HCT116 (cell line): ENCODE measurements around the gene PARVB. TPM values are rescaled to one million over a fixed set of nuclear protein-coding genes. Genes with fewer than 3 reads are reported as not detected.

Experiments used
- ATAC-seq: fragments of 200-7000 bp; cut with Tn5 transposase; 2 replicates; pipeline ENCODE4 v1.9.1; 2020; ENCODE audit warnings: mild to moderate bottlenecking, moderate library complexity
- Bru-seq: library from RNA; stranded (reverse); fragments of 400-500 nt; gene quantifications from one replicate; lab custom pipeline; 2021; lab: Mats Ljungman, UMichigan
- BruChase-seq, 2 experiments: library from RNA; stranded (reverse); fragments of 400-500 nt; gene quantifications; one replicate each; lab custom pipeline; 2021; lab: Mats Ljungman, UMichigan
- BruUV-seq: library from RNA; stranded (reverse); fragments of 400-500 nt; replicated peaks from 2 replicates; lab custom pipeline; 2021; lab: Mats Ljungman, UMichigan
- CTCF ChIA-PET: fragments of 300-600 bp; sonication (Branson Sonifier 250); formaldehyde crosslinking; loops from one replicate; lab custom pipeline; 2021; ENCODE audit warnings: antibody characterized with exemption; lab: Charles Lee
- POLR2A ChIA-PET: fragments of 300-600, 350-600 bp; sonication (Branson Sonifier 250); formaldehyde crosslinking; loops from one replicate; lab custom pipeline; 2021; ENCODE audit warnings: antibody characterized with exemption; lab: Charles Lee
- RAD21 ChIA-PET, 2 experiments: fragments of 300-600 bp; sonication (Branson Sonifier 250); formaldehyde crosslinking; loops; one replicate each; lab custom pipeline; 2023; ENCODE audit warnings: low total read pairs in 2 of 2; ENCODE audit not compliant: uncharacterized antibody in 2 of 2, unreplicated experiment in 2 of 2, low non-redundant PET in 1 of 2; lab: Charles Lee
- DNase-seq: peaks from one replicate; pipeline ENCODE4 v3.0.0-alpha.2; 2010; ENCODE audit warnings: low read depth, low spot score
- H2AFZ ChIP-seq: fragments of 200-600 bp; shearing (Covaris generic), sonication (generic); 2 replicates; pipeline ENCODE4 v1.6.1; 2017; ENCODE audit warnings: low read depth, mixed run types, mixed read lengths, antibody characterized with exemption, low read length; ENCODE audit not compliant: poor library complexity, severe bottlenecking
- H3K27ac ChIP-seq: 2 replicates; pipeline ENCODE4 v1.5.1; 2012; ENCODE audit warnings: low read depth, low read length
- H3K27me3 ChIP-seq: fragments of 200-600 bp; sonication (generic); 2 replicates; pipeline ENCODE4 v1.6.1; 2016; ENCODE audit warnings: mixed run types, low read length, mixed read lengths; ENCODE audit not compliant: insufficient read depth
- H3K36me3 ChIP-seq, 2 experiments: fragments of 200-500 bp in 1 of 2; fragments of 200-600 bp in 1 of 2; sonication (Bioruptor generic) in 1 of 2; sonication (generic) in 1 of 2; 2 replicates each; pipeline versions ENCODE4 v1.5.1 to v1.6.1; 2014 to 2016; ENCODE audit warnings: low read length in 2 of 2, inconsistent platforms in 1 of 2, mixed read lengths in 1 of 2, mixed run types in 1 of 2; ENCODE audit not compliant: insufficient read depth in 2 of 2, control insufficient read depth in 1 of 2
- H3K4me1 ChIP-seq, 2 experiments: fragments of 200-600 bp in 1 of 2; sonication (generic) in 1 of 2; 2 replicates each; pipeline versions ENCODE4 v1.5.1 to v1.6.1; 2012 to 2017; ENCODE audit warnings: low read length in 2 of 2, inconsistent platforms in 1 of 2, mild to moderate bottlenecking in 1 of 2, mixed read lengths in 1 of 2, mixed run types in 1 of 2, moderate library complexity in 1 of 2; ENCODE audit not compliant: insufficient read depth in 2 of 2, control insufficient read depth in 1 of 2
- H3K4me2 ChIP-seq: fragments of 200-600 bp; sonication (generic); 2 replicates; pipeline ENCODE4 v1.6.1; 2017; ENCODE audit warnings: mixed run types, low read length, mixed read lengths
- H3K4me3 ChIP-seq, 2 experiments: fragments of 200-600 bp in 1 of 2; sonication (generic) in 1 of 2; replicated peaks in 1 of 2; 2 replicates each; pipeline ENCODE4 v1.5.1; 2011 to 2016; ENCODE audit warnings: low read length in 2 of 2, control low read depth in 1 of 2, low read depth in 1 of 2, mild to moderate bottlenecking in 1 of 2, mixed read lengths in 1 of 2, mixed run types in 1 of 2
- H3K79me2 ChIP-seq: fragments of 200-600 bp; sonication (generic); 2 replicates; pipeline ENCODE4 v1.6.1; 2017; ENCODE audit warnings: mild to moderate bottlenecking, mixed run types, low read length, moderate library complexity, mixed read lengths; ENCODE audit not compliant: insufficient read depth
- H3K9ac ChIP-seq: fragments of 200-600 bp; sonication (generic); 2 replicates; pipeline ENCODE4 v1.6.1; 2016; ENCODE audit warnings: low read length, mixed read lengths
- H3K9me2 ChIP-seq: fragments of 200-600 bp; sonication (generic), shearing (Covaris generic); 2 replicates; pipeline ENCODE4 v1.6.1; 2017; ENCODE audit warnings: mixed run types, mild to moderate bottlenecking, moderate library complexity; ENCODE audit not compliant: insufficient read depth
- H3K9me3 ChIP-seq, 2 experiments: fragments of 200-500 bp in 1 of 2; fragments of 200-600 bp in 1 of 2; sonication (Bioruptor generic) in 1 of 2; sonication (generic) in 1 of 2; 2 replicates each; pipeline ENCODE4 v1.6.1; 2014 to 2017; ENCODE audit warnings: low read length in 2 of 2, mixed read lengths in 2 of 2, inconsistent platforms in 1 of 2, low read depth in 1 of 2, mild to moderate bottlenecking in 1 of 2, mixed run types in 1 of 2, moderate library complexity in 1 of 2; ENCODE audit not compliant: control insufficient read depth in 1 of 2, insufficient read depth in 1 of 2
- H4K20me1 ChIP-seq: fragments of 200-600 bp; sonication (generic), shearing (Covaris generic); 2 replicates; pipeline ENCODE4 v1.6.1; 2017; ENCODE audit warnings: mixed run types, mild to moderate bottlenecking, moderate library complexity; ENCODE audit not compliant: insufficient read depth
- CBX3 ChIP-seq: IDR thresholded peaks from 2 replicates; pipeline ENCODE4 v1.6.1; 2012; ENCODE audit warnings: low read depth
- CEBPB ChIP-seq: IDR thresholded peaks from 2 replicates; pipeline ENCODE4 v1.6.1; 2012; ENCODE audit warnings: low read depth
- EGR1 ChIP-seq: IDR thresholded peaks from 2 replicates; pipeline ENCODE4 v1.6.1; 2012; ENCODE audit warnings: low read depth
- ELF1 ChIP-seq: IDR thresholded peaks from 2 replicates; pipeline ENCODE4 v1.6.1; 2012; ENCODE audit warnings: low read depth, borderline replicate concordance
- EZH2 ChIP-seq: fragments of 200-600 bp; sonication (generic); IDR thresholded peaks from 2 replicates; pipeline ENCODE4 v1.6.1; 2017; ENCODE audit warnings: antibody characterized with exemption, mixed run types
- EZH2phosphoT487 ChIP-seq: fragments of 200-600 bp; IDR thresholded peaks from 2 replicates; pipeline ENCODE4 v1.6.1; 2018; ENCODE audit warnings: antibody characterized with exemption, borderline replicate concordance
- POLR2AphosphoS5 ChIP-seq: IDR thresholded peaks from 2 replicates; pipeline ENCODE4 v1.6.1; 2011; ENCODE audit warnings: mild to moderate bottlenecking, low read depth, low read length, moderate library complexity
- RAD21 ChIP-seq: IDR thresholded peaks from 2 replicates; pipeline ENCODE4 v1.6.1; 2012; ENCODE audit warnings: low read depth, mild to moderate bottlenecking
- SIN3A ChIP-seq: IDR thresholded peaks from 2 replicates; pipeline ENCODE4 v1.6.1; 2012; ENCODE audit warnings: low read depth
- SRF ChIP-seq: IDR thresholded peaks from 2 replicates; pipeline ENCODE4 v1.6.1; 2012; ENCODE audit warnings: low read depth
- ZFX ChIP-seq: fragments of 450-650 bp; IDR thresholded peaks from 2 replicates; pipeline ENCODE4 v1.6.1; 2017
- ZNF274 ChIP-seq: fragments of 200-500 bp; sonication (Bioruptor generic); IDR thresholded peaks from 2 replicates; pipeline ENCODE4 v1.6.1; 2014; ENCODE audit warnings: mild to moderate bottlenecking, low read depth, low read length, inconsistent platforms
- intact Hi-C: fragments of 100-400 bp; cut with micrococcal nuclease; formaldehyde crosslinking; loops from 2 replicates; pipeline ENCODE4 v1.10.0; 2022
- long read RNA-seq: library from polyadenylated mRNA; unstranded; transcript quantifications from one replicate; pipeline ENCODE4 v2.0.0, GENCODE V29; 2021; ENCODE audit not compliant: unreplicated experiment
- polyA plus RNA-seq: library from polyadenylated mRNA; unstranded; fragments of >200 nt; gene quantifications from 2 replicates; pipeline ENCODE4 v1.2.1, GENCODE V29; 2012; ENCODE audit warnings: missing spikeins
- total RNA-seq: library from RNA; stranded (reverse); gene quantifications from one replicate; pipeline ENCODE4 v1.2.1, GENCODE V29; 2021; ENCODE audit not compliant: unreplicated experiment
- TF ChIP-seq, protein P1 (sequence below): IDR thresholded peaks from 2 replicates; pipeline ENCODE4 v1.6.1; 2011; ENCODE audit warnings: mild to moderate bottlenecking, low read length, moderate library complexity; ENCODE audit not compliant: insufficient replicate concordance; ENCODE audit errors: extremely low read depth
- TF ChIP-seq, protein P2 (sequence below): IDR thresholded peaks from 2 replicates; pipeline ENCODE4 v1.6.1; 2012
- TF ChIP-seq, protein P3 (sequence below): IDR thresholded peaks from 2 replicates; pipeline ENCODE4 v1.6.1; 2012

PARVB gene, protein sequence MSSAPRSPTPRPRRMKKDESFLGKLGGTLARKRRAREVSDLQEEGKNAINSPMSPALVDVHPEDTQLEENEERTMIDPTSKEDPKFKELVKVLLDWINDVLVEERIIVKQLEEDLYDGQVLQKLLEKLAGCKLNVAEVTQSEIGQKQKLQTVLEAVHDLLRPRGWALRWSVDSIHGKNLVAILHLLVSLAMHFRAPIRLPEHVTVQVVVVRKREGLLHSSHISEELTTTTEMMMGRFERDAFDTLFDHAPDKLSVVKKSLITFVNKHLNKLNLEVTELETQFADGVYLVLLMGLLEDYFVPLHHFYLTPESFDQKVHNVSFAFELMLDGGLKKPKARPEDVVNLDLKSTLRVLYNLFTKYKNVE
- total RNA-seq (21.4 TPM), Bru-seq, nascent RNA (percentile 53 among the genes with signal in this experiment), BruChase-seq, experiment 1, labeled RNA remaining after a 6-hour chase (percentile 52 among the genes with signal in this experiment), BruChase-seq, experiment 2, labeled RNA remaining after a 2-hour chase (percentile 49 among the genes with signal in this experiment)
- polyA plus RNA-seq = 22.0 and 23.3 TPM in 2 replicates
- long read RNA-seq, full-length matches to known transcripts = 7 of 16 reads
- long read RNA-seq, partial matches to known transcripts = 6 of 16 reads
- long read RNA-seq, other reads (novel, unspliced or antisense) = 3 of 16 reads

DNA sequence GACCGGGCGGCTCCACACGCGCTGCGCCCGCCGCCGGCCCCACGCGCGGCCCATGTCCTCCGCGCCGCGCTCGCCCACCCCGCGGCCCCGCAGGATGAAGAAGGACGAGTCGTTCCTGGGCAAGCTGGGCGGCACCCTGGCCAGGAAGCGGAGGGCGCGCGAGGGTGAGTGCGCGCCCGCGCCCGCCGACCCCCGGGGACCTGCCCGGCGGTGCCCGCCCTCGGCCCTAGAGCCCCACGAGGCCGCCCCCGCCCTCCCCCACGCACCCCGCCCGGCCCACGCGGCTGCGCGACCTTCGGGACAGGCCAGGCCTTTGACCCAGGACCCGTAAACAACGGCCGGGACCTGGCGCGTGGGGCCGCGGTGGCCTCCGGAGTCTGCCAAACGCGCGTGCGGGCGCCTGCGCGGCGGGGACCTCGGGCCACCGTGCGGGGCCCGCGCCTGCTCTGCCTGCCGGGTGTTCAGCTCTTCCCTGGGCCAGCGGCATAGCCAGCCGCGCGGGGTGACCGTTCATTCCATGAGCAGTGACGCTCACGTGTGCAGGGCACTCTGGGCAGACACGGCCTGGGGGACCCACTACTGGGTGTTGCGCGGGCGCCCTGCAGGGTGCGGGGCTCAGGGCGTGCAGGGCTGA is at the start of gene PARVB:
Gene PARVB, plus strand, starts transcription at position 15 of the 634 bp plus-strand sequence. Its CDS starts 38 bp downstream, at position 53.
- no peaks in the 10 kb centered on the region for H3K9me2 ChIP-seq
- ChIA-PET CTCF (no interaction called here), POLR2A (no interaction called here)
- ATAC-seq = peak; percentile 57
- intact Hi-C loops = no loop called here
- no peaks in the 10 kb centered on the region for H3K27me3 ChIP-seq
- H4K20me1 ChIP-seq = no peaks in the 10 kb centered on the region
- peaks cover 0 to 29% of the 10 kb centered on the region in 2 experiments; a peak in 2 of 4 replicates for H3K4me1 ChIP-seq
- TF ChIP-seq ZFX = peak; percentile 24; the same call in 1 of the 2 replicates
- no peak for TF ChIP-seq EZH2phosphoT487
- TF ChIP-seq SIN3A = no peak
- TF ChIP-seq, protein P1, sequence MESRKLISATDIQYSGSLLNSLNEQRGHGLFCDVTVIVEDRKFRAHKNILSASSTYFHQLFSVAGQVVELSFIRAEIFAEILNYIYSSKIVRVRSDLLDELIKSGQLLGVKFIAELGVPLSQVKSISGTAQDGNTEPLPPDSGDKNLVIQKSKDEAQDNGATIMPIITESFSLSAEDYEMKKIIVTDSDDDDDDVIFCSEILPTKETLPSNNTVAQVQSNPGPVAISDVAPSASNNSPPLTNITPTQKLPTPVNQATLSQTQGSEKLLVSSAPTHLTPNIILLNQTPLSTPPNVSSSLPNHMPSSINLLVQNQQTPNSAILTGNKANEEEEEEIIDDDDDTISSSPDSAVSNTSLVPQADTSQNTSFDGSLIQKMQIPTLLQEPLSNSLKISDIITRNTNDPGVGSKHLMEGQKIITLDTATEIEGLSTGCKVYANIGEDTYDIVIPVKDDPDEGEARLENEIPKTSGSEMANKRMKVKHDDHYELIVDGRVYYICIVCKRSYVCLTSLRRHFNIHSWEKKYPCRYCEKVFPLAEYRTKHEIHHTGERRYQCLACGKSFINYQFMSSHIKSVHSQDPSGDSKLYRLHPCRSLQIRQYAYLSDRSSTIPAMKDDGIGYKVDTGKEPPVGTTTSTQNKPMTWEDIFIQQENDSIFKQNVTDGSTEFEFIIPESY = no peak
- TF ChIP-seq RAD21 = no peak
- TF ChIP-seq EZH2 = no peak
- TF ChIP-seq ZNF274 = no peak
- no peak for TF ChIP-seq CBX3
- no peak for TF ChIP-seq ELF1
- TF ChIP-seq, protein P2, sequence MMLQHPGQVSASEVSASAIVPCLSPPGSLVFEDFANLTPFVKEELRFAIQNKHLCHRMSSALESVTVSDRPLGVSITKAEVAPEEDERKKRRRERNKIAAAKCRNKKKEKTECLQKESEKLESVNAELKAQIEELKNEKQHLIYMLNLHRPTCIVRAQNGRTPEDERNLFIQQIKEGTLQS = no peak
- no peak for TF ChIP-seq EGR1
- peak; percentile 10; the same call in 1 of the 2 replicates for TF ChIP-seq POLR2AphosphoS5
- no peak for TF ChIP-seq CEBPB
- no peak for TF ChIP-seq SRF
- TF ChIP-seq, protein P3, sequence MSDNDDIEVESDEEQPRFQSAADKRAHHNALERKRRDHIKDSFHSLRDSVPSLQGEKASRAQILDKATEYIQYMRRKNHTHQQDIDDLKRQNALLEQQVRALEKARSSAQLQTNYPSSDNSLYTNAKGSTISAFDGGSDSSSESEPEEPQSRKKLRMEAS = peak; percentile 32; the same call in 1 of the 2 replicates
- TF ChIP-seq, all 23 proteins: peak for 3
- H3K4me2 ChIP-seq = peak within 1 kb of the TSS; percentile 80
- RAD21 ChIA-PET = no interaction called here
- DNase-seq = no peak
- peaks cover 18% of the 10 kb centered on the region; the same call in 1 of the 2 replicates for H3K79me2 ChIP-seq
- H3K9me3 ChIP-seq = no peaks in the 10 kb centered on the region
- no peak within 1 kb of the TSS for H2AFZ ChIP-seq
- H3K4me3 ChIP-seq = peak within 1 kb of the TSS; percentile 60 to 67
- peak within 1 kb of the TSS; percentile 74 for H3K27ac ChIP-seq
- no peaks in the 10 kb centered on the region for H3K36me3 ChIP-seq
- peak within 1 kb of the TSS; percentile 83 for H3K9ac ChIP-seq
- no TSS peak for BruUV-seq
